Measurements from ENCODE around the gene TMEM132D.

The TMEM132D gene

DNA sequence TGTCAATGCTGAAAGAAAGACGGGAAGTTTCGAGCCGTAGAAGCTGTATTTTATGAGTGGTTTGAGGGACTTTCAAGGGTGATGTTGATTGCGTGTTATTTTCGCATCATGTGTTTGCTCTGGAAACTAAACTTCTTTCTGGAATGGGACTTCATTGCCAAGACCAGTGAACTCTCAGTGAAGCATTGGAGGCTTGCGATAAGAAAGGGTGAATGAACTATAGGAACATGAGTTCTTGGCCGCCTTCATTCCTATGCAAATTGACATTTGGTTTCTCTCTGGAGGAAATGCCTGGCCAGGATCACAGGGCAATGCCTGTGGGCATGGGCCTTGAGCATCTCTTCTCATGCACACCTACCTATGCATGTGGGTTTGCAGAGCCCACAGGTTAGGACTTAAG lies 677.8 kb downstream of the TMEM132D start:
- no peaks in the 10 kb centered on the region for H3K79me2 ChIP-seq (ENCODE audit: insufficient read depth, low read length)
- no peak overlapping the region for H2AFZ ChIP-seq (ENCODE audit: low read depth, low read length, severe bottlenecking)
- H3K36me3 ChIP-seq (ENCODE audit: low read length): no peaks in the 10 kb centered on the region
- no peak overlapping the region for H3K27ac ChIP-seq (ENCODE audit: low read depth, low read length)
- no peaks in the 10 kb centered on the region for H3F3A ChIP-seq (ENCODE audit: insufficient read depth)
- H3K9me3 ChIP-seq (ENCODE audit: insufficient read depth, low read length): no peaks in the 10 kb centered on the region
- no peaks in the 10 kb centered on the region for H4K20me1 ChIP-seq (ENCODE audit: low read depth, low read length)
- no peak overlapping the region for H3K4me3 ChIP-seq (ENCODE audit: insufficient read depth, low read length, poor library complexity, severe bottlenecking)
- no peak overlapping the region for H3K9ac ChIP-seq (ENCODE audit: low read length)
- H3K4me2 ChIP-seq (ENCODE audit: low read depth, low read length, poor library complexity, severe bottlenecking): no peak overlapping the region
- H3K27me3 ChIP-seq (ENCODE audit: low read length): no peaks in the 10 kb centered on the region
- TF ChIP-seq, protein P1, sequence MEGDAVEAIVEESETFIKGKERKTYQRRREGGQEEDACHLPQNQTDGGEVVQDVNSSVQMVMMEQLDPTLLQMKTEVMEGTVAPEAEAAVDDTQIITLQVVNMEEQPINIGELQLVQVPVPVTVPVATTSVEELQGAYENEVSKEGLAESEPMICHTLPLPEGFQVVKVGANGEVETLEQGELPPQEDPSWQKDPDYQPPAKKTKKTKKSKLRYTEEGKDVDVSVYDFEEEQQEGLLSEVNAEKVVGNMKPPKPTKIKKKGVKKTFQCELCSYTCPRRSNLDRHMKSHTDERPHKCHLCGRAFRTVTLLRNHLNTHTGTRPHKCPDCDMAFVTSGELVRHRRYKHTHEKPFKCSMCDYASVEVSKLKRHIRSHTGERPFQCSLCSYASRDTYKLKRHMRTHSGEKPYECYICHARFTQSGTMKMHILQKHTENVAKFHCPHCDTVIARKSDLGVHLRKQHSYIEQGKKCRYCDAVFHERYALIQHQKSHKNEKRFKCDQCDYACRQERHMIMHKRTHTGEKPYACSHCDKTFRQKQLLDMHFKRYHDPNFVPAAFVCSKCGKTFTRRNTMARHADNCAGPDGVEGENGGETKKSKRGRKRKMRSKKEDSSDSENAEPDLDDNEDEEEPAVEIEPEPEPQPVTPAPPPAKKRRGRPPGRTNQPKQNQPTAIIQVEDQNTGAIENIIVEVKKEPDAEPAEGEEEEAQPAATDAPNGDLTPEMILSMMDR (IDR thresholded peaks at IDR 0.05; ENCODE audit: insufficient read depth, low read length, poor library complexity, severe bottlenecking): no peak
- no peak for TF ChIP-seq EZH2phosphoT487 (conservative IDR thresholded peaks at IDR 0.05; ENCODE audit: low read length)
- no peaks in the 10 kb centered on the region for H3K9me2 ChIP-seq (replicated peaks; ENCODE audit: insufficient read depth, low read length)

DNA sequence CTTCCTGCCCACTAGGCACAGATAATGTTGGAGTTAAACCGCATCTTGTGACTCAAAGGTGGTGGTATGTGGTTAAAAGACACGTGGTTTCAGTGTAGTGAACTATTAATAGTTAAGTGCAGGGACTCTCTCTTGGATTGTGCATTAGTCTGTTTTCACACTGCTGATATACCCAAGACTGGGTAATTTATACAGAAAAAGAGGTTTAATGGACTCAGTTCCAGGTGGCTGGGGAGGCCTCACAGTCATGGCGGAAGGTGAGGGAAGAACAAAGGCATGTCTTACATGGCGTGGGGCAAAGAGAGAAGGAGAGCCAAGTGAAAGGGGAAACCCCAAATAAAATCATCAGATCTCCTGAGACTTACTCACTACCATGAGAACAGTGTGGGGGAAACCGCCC lies 688.3 kb downstream of the TMEM132D start:
- H3K9ac ChIP-seq (ENCODE audit: low read length): no peak overlapping the region
- TF ChIP-seq EZH2phosphoT487 (conservative IDR thresholded peaks at IDR 0.05; ENCODE audit: low read length): no peak
- TF ChIP-seq, protein P1 (IDR thresholded peaks at IDR 0.05; ENCODE audit: insufficient read depth, low read length, poor library complexity, severe bottlenecking): no peak
- no peak overlapping the region for H3K27ac ChIP-seq (ENCODE audit: low read depth, low read length)
- no peaks in the 10 kb centered on the region for H4K20me1 ChIP-seq (ENCODE audit: low read depth, low read length)
- no peaks in the 10 kb centered on the region for H3K79me2 ChIP-seq (ENCODE audit: insufficient read depth, low read length)
- H3K4me3 ChIP-seq (ENCODE audit: insufficient read depth, low read length, poor library complexity, severe bottlenecking): no peak overlapping the region
- no peaks in the 10 kb centered on the region for H3K9me2 ChIP-seq (replicated peaks; ENCODE audit: insufficient read depth, low read length)
- no peak overlapping the region for H2AFZ ChIP-seq (ENCODE audit: low read depth, low read length, severe bottlenecking)
- H3K4me2 ChIP-seq (ENCODE audit: low read depth, low read length, poor library complexity, severe bottlenecking): no peak overlapping the region
- H3F3A ChIP-seq (ENCODE audit: insufficient read depth): no peaks in the 10 kb centered on the region
- no peaks in the 10 kb centered on the region for H3K36me3 ChIP-seq (ENCODE audit: low read length)
- H3K27me3 ChIP-seq (ENCODE audit: low read length): no peaks in the 10 kb centered on the region
- no peaks in the 10 kb centered on the region for H3K9me3 ChIP-seq (ENCODE audit: insufficient read depth, low read length)

DNA sequence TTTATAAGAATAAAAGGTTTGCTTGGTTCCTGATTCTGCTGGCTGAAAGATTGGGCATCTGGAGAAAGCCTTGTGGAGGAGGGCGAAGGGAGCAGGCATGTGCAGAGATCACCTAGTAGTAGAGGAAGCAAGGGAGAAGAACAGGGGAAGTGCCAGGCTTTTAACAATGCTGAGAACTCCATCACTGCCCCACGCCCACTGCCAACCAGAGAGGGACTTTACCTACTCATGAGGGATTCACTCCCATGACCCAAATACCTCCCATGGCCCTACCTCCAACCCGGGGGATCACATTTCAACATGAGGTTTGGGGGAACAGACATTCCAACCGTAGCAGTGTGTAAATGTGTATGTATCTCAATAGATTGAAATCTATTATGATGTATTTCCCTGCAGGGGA lies 690.3 kb downstream of the TMEM132D start:
- no peaks in the 10 kb centered on the region for H3K9me3 ChIP-seq (ENCODE audit: insufficient read depth, low read length)
- H3K79me2 ChIP-seq (ENCODE audit: insufficient read depth, low read length): no peaks in the 10 kb centered on the region
- TF ChIP-seq, protein P1 (IDR thresholded peaks at IDR 0.05; ENCODE audit: insufficient read depth, low read length, poor library complexity, severe bottlenecking): no peak
- TF ChIP-seq EZH2phosphoT487 (conservative IDR thresholded peaks at IDR 0.05; ENCODE audit: low read length): no peak
- H3F3A ChIP-seq (ENCODE audit: insufficient read depth): no peaks in the 10 kb centered on the region
- H4K20me1 ChIP-seq (ENCODE audit: low read depth, low read length): no peaks in the 10 kb centered on the region
- H2AFZ ChIP-seq (ENCODE audit: low read depth, low read length, severe bottlenecking): no peak overlapping the region
- no peak overlapping the region for H3K9ac ChIP-seq (ENCODE audit: low read length)
- no peaks in the 10 kb centered on the region for H3K9me2 ChIP-seq (replicated peaks; ENCODE audit: insufficient read depth, low read length)
- H3K4me3 ChIP-seq (ENCODE audit: insufficient read depth, low read length, poor library complexity, severe bottlenecking): no peak overlapping the region
- H3K36me3 ChIP-seq (ENCODE audit: low read length): no peaks in the 10 kb centered on the region
- no peak overlapping the region for H3K4me2 ChIP-seq (ENCODE audit: low read depth, low read length, poor library complexity, severe bottlenecking)
- H3K27me3 ChIP-seq (ENCODE audit: low read length): no peaks in the 10 kb centered on the region
- no peak overlapping the region for H3K27ac ChIP-seq (ENCODE audit: low read depth, low read length)

All from SU-DHL-6 (cell line).